GM20000 (cell line): ENCODE measurements around the gene PCDHGA12.
"Not testable (repeated sequence)": the region's sequence is repeated elsewhere in the genome, so short reads cannot be mapped to it uniquely, and the experiment has no call there.

Experiments used
- DNase-seq: peaks from one replicate; pipeline ENCODE4 v3.0.0; 2012; ENCODE audit warnings: low spot score
- CTCF ChIP-seq: IDR thresholded peaks from 2 replicates; pipeline ENCODE4 v1.5.1; 2012; ENCODE audit warnings: mild to moderate bottlenecking, control low read depth; ENCODE audit errors: extremely low read depth, missing control alignments

PCDHGA12 gene

GRCh38 chr5:141421489-141421855 is 8.8 kb upstream of the PCDHGA12 start:
- TF ChIP-seq CTCF = no peak
- no peak for DNase-seq

- no peak for DNase-seq
- no peak for TF ChIP-seq CTCF
Measured at GRCh38 chr5:141422742-141423291, 7.5 kb upstream of the PCDHGA12 start.

DNA sequence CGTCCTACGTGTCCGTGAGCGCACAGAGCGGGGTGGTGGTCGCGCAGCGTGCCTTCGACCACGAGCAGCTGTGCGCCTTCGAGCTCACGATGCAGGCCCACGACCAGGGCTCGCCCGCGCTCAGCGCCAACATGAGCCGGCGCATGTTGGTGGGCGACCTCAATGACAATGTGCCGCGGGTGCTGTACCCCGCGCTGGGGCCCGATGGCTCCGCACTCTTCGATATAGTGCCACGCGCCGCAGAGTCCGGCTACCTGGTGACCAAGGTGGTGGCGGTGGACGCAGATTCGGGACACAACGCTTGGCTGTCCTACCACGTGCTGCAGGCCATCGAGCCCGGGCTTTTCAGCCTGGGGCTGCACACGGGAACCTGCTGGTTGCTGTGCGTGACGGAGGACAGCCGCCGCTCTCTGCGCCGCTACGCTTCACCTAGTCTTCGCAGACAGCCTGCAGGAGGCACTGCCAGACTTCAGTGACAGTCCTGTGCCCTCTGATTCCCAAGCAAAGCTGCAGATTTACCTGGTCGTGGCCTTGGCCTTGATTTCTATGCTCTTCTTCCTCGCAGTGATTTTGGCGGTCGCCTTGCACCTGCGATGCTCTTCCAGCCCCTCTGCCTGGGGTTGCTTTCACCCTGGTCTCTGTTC is 2.4 kb upstream of the PCDHGA12 start:
- TF ChIP-seq CTCF = no peak

DNA sequence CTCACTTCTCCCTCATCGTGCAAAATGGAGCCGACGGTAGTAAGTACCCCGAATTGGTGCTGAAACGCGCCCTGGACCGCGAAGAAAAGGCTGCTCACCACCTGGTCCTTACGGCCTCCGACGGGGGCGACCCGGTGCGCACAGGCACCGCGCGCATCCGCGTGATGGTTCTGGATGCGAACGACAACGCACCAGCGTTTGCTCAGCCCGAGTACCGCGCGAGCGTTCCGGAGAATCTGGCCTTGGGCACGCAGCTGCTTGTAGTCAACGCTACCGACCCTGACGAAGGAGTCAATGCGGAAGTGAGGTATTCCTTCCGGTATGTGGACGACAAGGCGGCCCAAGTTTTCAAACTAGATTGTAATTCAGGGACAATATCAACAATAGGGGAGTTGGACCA is 979 bp downstream of the PCDHGA12 start:
- no peak for TF ChIP-seq CTCF
- peak; percentile 62 for DNase-seq

More for the DNA sequence above, 2.4 kb upstream of the PCDHGA12 start:
- DNase-seq = no peak

DNA sequence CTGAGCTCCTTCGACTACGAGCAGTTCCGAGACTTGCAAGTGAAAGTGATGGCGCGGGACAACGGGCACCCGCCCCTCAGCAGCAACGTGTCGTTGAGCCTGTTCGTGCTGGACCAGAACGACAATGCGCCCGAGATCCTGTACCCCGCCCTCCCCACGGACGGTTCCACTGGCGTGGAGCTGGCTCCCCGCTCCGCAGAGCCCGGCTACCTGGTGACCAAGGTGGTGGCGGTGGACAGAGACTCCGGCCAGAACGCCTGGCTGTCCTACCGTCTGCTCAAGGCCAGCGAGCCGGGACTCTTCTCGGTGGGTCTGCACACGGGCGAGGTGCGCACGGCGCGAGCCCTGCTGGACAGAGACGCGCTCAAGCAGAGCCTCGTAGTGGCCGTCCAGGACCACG is 2.0 kb downstream of the PCDHGA12 start:
- DNase-seq = not testable (repeated sequence)

GRCh38 chr5:141432726-141433125 is 2.4 kb downstream of the PCDHGA12 start:
- DNase-seq = not testable (repeated sequence)

- no peak for TF ChIP-seq CTCF
- no peak for DNase-seq
Measured at GRCh38 chr5:141434006-141434405, 3.7 kb downstream of the PCDHGA12 start.

DNA sequence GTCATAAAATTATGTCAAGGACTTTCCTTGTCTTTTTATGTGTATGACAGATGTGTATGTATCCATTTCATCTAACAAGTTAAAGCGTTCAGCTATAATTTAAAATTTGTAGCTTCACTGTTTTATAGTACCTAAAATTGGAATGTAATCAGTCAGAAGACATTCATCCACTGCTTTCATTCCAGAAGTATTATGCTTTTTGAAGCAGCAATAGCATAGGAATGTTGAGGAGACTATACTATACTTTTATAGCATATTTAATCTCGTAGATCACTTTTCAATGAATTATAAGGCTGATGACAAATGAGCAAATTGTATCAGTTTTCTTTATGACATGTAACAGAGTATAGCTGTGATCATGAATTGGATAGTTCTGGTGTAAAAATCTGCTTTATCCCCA is 6.9 kb downstream of the PCDHGA12 start:
- no peak for DNase-seq
- TF ChIP-seq CTCF = no peak
